ENCODE data around the gene CSNK1G2. TPM values are rescaled to one million over a fixed set of nuclear protein-coding genes. Genes with fewer than 3 reads are reported as not detected.

CSNK1G2 gene
- total RNA-seq, 1 donor: 69.5 TPM

DNA sequence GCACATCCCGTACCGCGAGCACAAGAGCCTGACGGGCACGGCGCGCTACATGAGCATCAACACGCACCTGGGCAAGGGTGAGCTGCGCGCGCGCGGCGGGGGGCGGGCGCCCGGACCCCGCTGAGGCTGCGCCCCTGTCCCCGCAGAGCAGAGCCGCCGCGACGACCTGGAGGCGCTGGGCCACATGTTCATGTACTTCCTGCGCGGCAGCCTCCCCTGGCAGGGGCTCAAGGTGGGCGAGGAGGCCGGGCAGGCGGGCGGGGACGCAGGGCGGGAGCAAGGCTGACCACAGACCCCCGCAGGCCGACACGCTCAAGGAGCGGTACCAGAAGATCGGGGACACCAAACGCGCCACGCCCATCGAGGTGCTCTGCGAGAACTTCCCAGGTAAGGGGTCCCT lies 38.0 kb downstream of the CSNK1G2 start:
- TF ChIP-seq, protein P1, sequence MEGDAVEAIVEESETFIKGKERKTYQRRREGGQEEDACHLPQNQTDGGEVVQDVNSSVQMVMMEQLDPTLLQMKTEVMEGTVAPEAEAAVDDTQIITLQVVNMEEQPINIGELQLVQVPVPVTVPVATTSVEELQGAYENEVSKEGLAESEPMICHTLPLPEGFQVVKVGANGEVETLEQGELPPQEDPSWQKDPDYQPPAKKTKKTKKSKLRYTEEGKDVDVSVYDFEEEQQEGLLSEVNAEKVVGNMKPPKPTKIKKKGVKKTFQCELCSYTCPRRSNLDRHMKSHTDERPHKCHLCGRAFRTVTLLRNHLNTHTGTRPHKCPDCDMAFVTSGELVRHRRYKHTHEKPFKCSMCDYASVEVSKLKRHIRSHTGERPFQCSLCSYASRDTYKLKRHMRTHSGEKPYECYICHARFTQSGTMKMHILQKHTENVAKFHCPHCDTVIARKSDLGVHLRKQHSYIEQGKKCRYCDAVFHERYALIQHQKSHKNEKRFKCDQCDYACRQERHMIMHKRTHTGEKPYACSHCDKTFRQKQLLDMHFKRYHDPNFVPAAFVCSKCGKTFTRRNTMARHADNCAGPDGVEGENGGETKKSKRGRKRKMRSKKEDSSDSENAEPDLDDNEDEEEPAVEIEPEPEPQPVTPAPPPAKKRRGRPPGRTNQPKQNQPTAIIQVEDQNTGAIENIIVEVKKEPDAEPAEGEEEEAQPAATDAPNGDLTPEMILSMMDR (IDR thresholded peaks at IDR 0.05; ENCODE audit: insufficient read depth, low read depth, low read length): no peak
- DNase-seq (ENCODE audit: low read depth): no peak
- H3K4me3 ChIP-seq (ENCODE audit: low read depth, low read length): no peak overlapping the region

DNA sequence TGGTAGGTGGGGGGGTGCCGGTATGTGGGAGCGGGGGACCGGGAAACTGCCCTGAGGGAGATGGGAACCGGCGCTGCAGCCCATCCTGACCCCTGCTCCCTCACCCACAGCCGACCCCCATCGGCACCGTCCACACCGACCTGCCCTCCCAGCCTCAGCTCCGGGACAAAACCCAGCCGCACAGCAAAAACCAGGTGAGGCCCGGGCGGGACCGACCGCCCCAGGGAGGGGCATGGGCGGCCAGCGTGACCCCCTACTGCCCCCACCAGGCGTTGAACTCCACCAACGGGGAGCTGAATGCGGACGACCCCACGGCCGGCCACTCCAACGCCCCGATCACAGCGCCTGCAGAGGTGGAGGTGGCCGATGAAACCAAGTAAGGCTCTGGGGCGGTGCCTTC lies 38.7 kb downstream of the CSNK1G2 start:
- H3K4me3 ChIP-seq (ENCODE audit: low read depth, low read length): no peak overlapping the region
- TF ChIP-seq, protein P1 (IDR thresholded peaks at IDR 0.05; ENCODE audit: insufficient read depth, low read depth, low read length): no peak
- DNase-seq (ENCODE audit: low read depth): no peak

DNA sequence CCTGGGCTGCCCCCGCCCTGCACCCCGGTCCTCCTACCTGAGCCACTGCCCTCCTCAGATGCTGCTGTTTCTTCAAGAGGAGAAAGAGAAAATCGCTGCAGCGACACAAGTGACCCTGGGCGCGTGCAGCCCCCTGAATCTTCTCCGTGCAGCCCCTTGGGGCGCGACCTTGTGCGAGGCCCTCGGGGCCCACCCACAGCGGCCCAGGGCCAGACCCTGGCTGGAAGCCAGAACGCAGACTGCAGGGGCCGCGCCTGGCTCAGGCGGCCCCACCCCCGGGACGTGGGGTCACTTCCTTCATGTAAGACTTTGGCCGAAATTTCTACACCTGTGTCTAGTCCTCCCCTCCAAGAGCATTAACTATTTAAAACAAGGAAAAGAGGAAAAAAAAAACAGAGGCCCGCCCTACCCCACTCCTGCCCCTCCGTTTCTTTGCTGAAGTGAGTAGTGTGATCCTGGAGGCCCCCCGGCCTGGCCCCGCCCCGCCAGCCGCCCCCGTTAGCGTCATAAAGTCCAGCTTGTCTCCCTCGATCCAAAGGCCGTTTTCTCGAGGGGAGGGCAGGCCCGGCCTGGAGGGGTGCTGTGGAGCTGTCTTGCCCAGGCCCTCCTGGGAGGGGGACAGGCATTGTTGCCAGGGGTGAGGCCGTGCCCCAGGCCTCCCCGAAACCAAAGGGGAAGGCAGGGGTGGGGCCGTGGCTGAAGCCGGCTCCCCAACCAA lies 39.3 kb downstream of the CSNK1G2 start:
- TF ChIP-seq, protein P1 (IDR thresholded peaks at IDR 0.05; ENCODE audit: insufficient read depth, low read depth, low read length): no peak
- no peak overlapping the region for H3K4me3 ChIP-seq (ENCODE audit: low read depth, low read length)
- DNase-seq (ENCODE audit: low read depth): no peak

DNA sequence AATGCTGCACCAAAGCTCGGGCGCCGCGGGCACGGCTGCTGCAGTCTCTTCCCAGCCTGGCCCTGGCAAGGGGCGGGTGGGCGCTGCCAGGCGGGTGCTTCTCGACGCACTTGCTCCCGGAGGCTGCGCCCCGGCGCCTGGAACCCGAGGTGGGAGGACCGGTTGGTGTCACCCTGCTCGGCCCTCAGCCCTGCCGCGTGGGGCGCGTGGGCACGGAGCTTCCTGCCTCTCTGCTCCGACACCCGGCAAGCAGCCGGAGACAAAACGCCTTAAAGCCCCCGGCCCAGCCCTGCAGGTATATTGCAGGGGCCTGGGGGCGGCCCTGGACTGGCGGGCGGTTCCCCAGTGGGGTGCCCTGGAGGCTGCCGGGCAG lies 39.8 kb downstream of the CSNK1G2 start:
- TF ChIP-seq, protein P1 (IDR thresholded peaks at IDR 0.05; ENCODE audit: insufficient read depth, low read depth, low read length): no peak

DNA sequence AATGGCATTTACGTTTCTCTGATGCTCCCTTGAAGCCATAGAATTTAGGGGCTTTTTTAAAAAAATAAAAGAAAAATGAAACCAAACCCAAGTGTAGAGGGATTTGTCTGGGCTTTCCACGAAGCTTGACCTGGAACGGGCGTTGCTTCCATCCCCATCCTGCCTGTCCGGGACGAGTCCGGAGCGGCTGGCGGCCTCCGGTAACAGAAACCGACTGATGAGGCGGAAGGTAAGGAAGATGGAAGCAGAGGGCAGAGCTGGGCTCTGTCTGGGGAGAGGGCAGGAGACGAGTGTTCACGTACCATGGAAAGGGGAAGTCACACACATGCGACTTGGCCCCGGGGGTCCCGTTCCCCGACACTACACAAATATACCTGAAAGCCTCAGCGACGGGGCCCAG lies 40.3 kb downstream of the CSNK1G2 start:
- no peak overlapping the region for H3K4me3 ChIP-seq (ENCODE audit: low read depth, low read length)
- DNase-seq (ENCODE audit: low read depth): no peak
- TF ChIP-seq, protein P1 (IDR thresholded peaks at IDR 0.05; ENCODE audit: insufficient read depth, low read depth, low read length): no peak

More for the DNA sequence above, 39.8 kb downstream of the CSNK1G2 start:
- H3K4me3 ChIP-seq (ENCODE audit: low read depth, low read length): no peak overlapping the region
- DNase-seq (ENCODE audit: low read depth): no peak

DNA sequence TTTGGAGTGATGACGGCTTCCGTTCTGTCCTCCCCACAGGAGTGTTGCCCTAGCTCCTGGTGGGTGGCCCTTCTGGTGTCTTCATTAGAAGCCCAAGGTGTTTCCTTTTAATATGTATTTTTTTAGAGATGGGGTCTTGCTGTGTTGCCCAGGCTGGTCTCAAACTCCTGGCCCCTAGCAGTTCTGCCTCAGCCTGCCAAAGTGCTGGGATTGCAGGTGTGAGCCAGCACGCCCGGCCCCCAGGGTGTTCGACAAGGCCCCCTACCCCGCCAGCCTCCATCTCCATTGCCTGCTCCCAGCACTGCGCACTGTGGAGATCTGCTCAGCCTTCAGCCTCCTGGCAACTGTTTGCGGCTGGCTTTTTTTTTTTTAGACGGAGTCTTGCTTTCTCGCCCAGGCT lies 43.4 kb downstream of the CSNK1G2 start:
- no peak for DNase-seq (ENCODE audit: low read depth)
- no peak overlapping the region for H3K4me3 ChIP-seq (ENCODE audit: low read depth, low read length)
- TF ChIP-seq, protein P1 (IDR thresholded peaks at IDR 0.05; ENCODE audit: insufficient read depth, low read depth, low read length): no peak

Data from fibroblast of villous mesenchyme (primary cell).